ENCODE measurements around the gene CHPF2.

Gene CHPF2

GRCh38 chr7:151274396-151274795 lies 42.1 kb downstream of the CHPF2 start:
- 92% methylated on average over 9 of the region's 9 CpGs for WGBS
- Histone ChIP-seq H3K36me3 (ENCODE audit: insufficient read depth, low read length) (no peaks in the 10 kb centered on the region), H3K27ac (ENCODE audit: low read depth, low read length) (no peak overlapping the region), H3K9me3 (ENCODE audit: insufficient read depth, low read depth, low read length) (no peaks in the 10 kb centered on the region), H3K27me3 (ENCODE audit: insufficient read depth, low read length) (peaks cover 33% of the 10 kb centered on the region), H3K4me1 (ENCODE audit: insufficient read depth, low read length) (0 out of 2 replicates have a peak, but pooled peaks cover 4% of the 10 kb centered on the region), H3K4me3 (ENCODE audit: low read length) (no peak overlapping the region), H3K9ac (ENCODE audit: low read depth, low read length) (no peak overlapping the region)

- Histone ChIP-seq H3K4me1 (ENCODE audit: insufficient read depth, low read length) (0 out of 2 replicates have a peak, but pooled peaks cover 4% of the 10 kb centered on the region), H3K9me3 (ENCODE audit: insufficient read depth, low read depth, low read length) (no peaks in the 10 kb centered on the region), H3K9ac (ENCODE audit: low read depth, low read length) (no peak overlapping the region), H3K36me3 (ENCODE audit: insufficient read depth, low read length) (no peaks in the 10 kb centered on the region), H3K27ac (ENCODE audit: low read depth, low read length) (no peak overlapping the region), H3K27me3 (ENCODE audit: insufficient read depth, low read length) (peaks cover 38% of the 10 kb centered on the region), H3K4me3 (ENCODE audit: low read length) (no peak overlapping the region)
- WGBS, result 83% methylated on average over 17 of the region's 17 CpGs
Measured at GRCh38 chr7:151274936-151275812, 42.9 kb downstream of the CHPF2 start.

GRCh38 chr7:151275813-151276577 lies 43.7 kb downstream of the CHPF2 start:
- peak overlapping the region; percentile 25; the same call in 1 of the 2 replicates for H3K4me3 ChIP-seq (ENCODE audit: low read length)
- H3K9ac ChIP-seq (ENCODE audit: low read depth, low read length), result no peak overlapping the region
- no peak overlapping the region for H3K27ac ChIP-seq (ENCODE audit: low read depth, low read length)
- H3K4me1 ChIP-seq (ENCODE audit: insufficient read depth, low read length), result 0 out of 2 replicates have a peak, but pooled peaks cover 4% of the 10 kb centered on the region
- H3K27me3 ChIP-seq (ENCODE audit: insufficient read depth, low read length), result peaks cover 38% of the 10 kb centered on the region
- H3K9me3 ChIP-seq (ENCODE audit: insufficient read depth, low read depth, low read length), result no peaks in the 10 kb centered on the region
- 24% methylated on average over 10 of the region's 10 CpGs for WGBS
- no peaks in the 10 kb centered on the region for H3K36me3 ChIP-seq (ENCODE audit: insufficient read depth, low read length)

GRCh38 chr7:151276666-151277590 lies 44.6 kb downstream of the CHPF2 start:
- H3K27me3 ChIP-seq (ENCODE audit: insufficient read depth, low read length), result peaks cover 38% of the 10 kb centered on the region
- 12% methylated on average over 63 of the region's 63 CpGs for WGBS
- H3K9me3 ChIP-seq (ENCODE audit: insufficient read depth, low read depth, low read length), result no peaks in the 10 kb centered on the region
- 0 out of 2 replicates have a peak overlapping the region, but pooled peaks have one; percentile 33 for H3K9ac ChIP-seq (ENCODE audit: low read depth, low read length)
- H3K27ac ChIP-seq (ENCODE audit: low read depth, low read length), result no peak overlapping the region
- 0 out of 2 replicates have a peak, but pooled peaks cover 4% of the 10 kb centered on the region for H3K4me1 ChIP-seq (ENCODE audit: insufficient read depth, low read length)
- H3K36me3 ChIP-seq (ENCODE audit: insufficient read depth, low read length), result no peaks in the 10 kb centered on the region
- peak overlapping the region; percentile 47 for H3K4me3 ChIP-seq (ENCODE audit: low read length)

GRCh38 chr7:151277631-151278030 lies 45.3 kb downstream of the CHPF2 start:
- H3K36me3 ChIP-seq (ENCODE audit: insufficient read depth, low read length), result no peaks in the 10 kb centered on the region
- H3K9ac ChIP-seq (ENCODE audit: low read depth, low read length), result no peak overlapping the region
- no peaks in the 10 kb centered on the region for H3K9me3 ChIP-seq (ENCODE audit: insufficient read depth, low read depth, low read length)
- no peak overlapping the region for H3K4me3 ChIP-seq (ENCODE audit: low read length)
- H3K27me3 ChIP-seq (ENCODE audit: insufficient read depth, low read length), result peaks cover 38% of the 10 kb centered on the region
- 78% methylated on average over 8 of the region's 8 CpGs for WGBS
- H3K4me1 ChIP-seq (ENCODE audit: insufficient read depth, low read length), result 0 out of 2 replicates have a peak, but pooled peaks cover 4% of the 10 kb centered on the region
- H3K27ac ChIP-seq (ENCODE audit: low read depth, low read length), result no peak overlapping the region

- 89% methylated on average over 12 of the region's 12 CpGs for WGBS
- peaks cover 38% of the 10 kb centered on the region for H3K27me3 ChIP-seq (ENCODE audit: insufficient read depth, low read length)
- H3K27ac ChIP-seq (ENCODE audit: low read depth, low read length), result no peak overlapping the region
- no peak overlapping the region for H3K4me3 ChIP-seq (ENCODE audit: low read length)
- no peaks in the 10 kb centered on the region for H3K9me3 ChIP-seq (ENCODE audit: insufficient read depth, low read depth, low read length)
- 0 out of 2 replicates have a peak, but pooled peaks cover 4% of the 10 kb centered on the region for H3K4me1 ChIP-seq (ENCODE audit: insufficient read depth, low read length)
- H3K9ac ChIP-seq (ENCODE audit: low read depth, low read length), result no peak overlapping the region
- H3K36me3 ChIP-seq (ENCODE audit: insufficient read depth, low read length), result no peaks in the 10 kb centered on the region
Measured at GRCh38 chr7:151278949-151279348, 46.7 kb downstream of the CHPF2 start.

- Histone ChIP-seq H3K27me3 (ENCODE audit: insufficient read depth, low read length) (peaks cover 33% of the 10 kb centered on the region), H3K4me3 (ENCODE audit: low read length) (no peak overlapping the region), H3K36me3 (ENCODE audit: insufficient read depth, low read length) (no peaks in the 10 kb centered on the region), H3K27ac (ENCODE audit: low read depth, low read length) (no peak overlapping the region), H3K9me3 (ENCODE audit: insufficient read depth, low read depth, low read length) (no peaks in the 10 kb centered on the region), H3K9ac (ENCODE audit: low read depth, low read length) (no peak overlapping the region), H3K4me1 (ENCODE audit: insufficient read depth, low read length) (0 out of 2 replicates have a peak, but pooled peaks cover 4% of the 10 kb centered on the region)
- 85% methylated on average over 5 of the region's 5 CpGs for WGBS
Measured at GRCh38 chr7:151279868-151280267, 47.6 kb downstream of the CHPF2 start.

GRCh38 chr7:151280388-151281019 lies 48.2 kb downstream of the CHPF2 start:
- H3K9me3 ChIP-seq (ENCODE audit: insufficient read depth, low read depth, low read length), result no peaks in the 10 kb centered on the region
- WGBS, result 91% methylated on average over 9 of the region's 9 CpGs
- no peak overlapping the region for H3K9ac ChIP-seq (ENCODE audit: low read depth, low read length)
- H3K27me3 ChIP-seq (ENCODE audit: insufficient read depth, low read length), result peaks cover 28% of the 10 kb centered on the region
- H3K27ac ChIP-seq (ENCODE audit: low read depth, low read length), result no peak overlapping the region
- no peaks in the 10 kb centered on the region for H3K36me3 ChIP-seq (ENCODE audit: insufficient read depth, low read length)
- H3K4me1 ChIP-seq (ENCODE audit: insufficient read depth, low read length), result 0 out of 2 replicates have a peak, but pooled peaks cover 4% of the 10 kb centered on the region
- H3K4me3 ChIP-seq (ENCODE audit: low read length), result no peak overlapping the region

GRCh38 chr7:151281686-151282085 lies 49.4 kb downstream of the CHPF2 start:
- Histone ChIP-seq H3K4me1 (ENCODE audit: insufficient read depth, low read length) (0 out of 2 replicates have a peak, but pooled peaks cover 4% of the 10 kb centered on the region), H3K27ac (ENCODE audit: low read depth, low read length) (no peak overlapping the region), H3K9ac (ENCODE audit: low read depth, low read length) (no peak overlapping the region), H3K27me3 (ENCODE audit: insufficient read depth, low read length) (peaks cover 17% of the 10 kb centered on the region), H3K36me3 (ENCODE audit: insufficient read depth, low read length) (no peaks in the 10 kb centered on the region), H3K9me3 (ENCODE audit: insufficient read depth, low read depth, low read length) (no peaks in the 10 kb centered on the region), H3K4me3 (ENCODE audit: low read length) (no peak overlapping the region)
- WGBS, result 63% methylated on average over 6 of the region's 6 CpGs

- no peaks in the 10 kb centered on the region for H3K9me3 ChIP-seq (ENCODE audit: insufficient read depth, low read depth, low read length)
- H3K9ac ChIP-seq (ENCODE audit: low read depth, low read length), result no peak overlapping the region
- H3K27me3 ChIP-seq (ENCODE audit: insufficient read depth, low read length), result peaks cover 16% of the 10 kb centered on the region
- no peak overlapping the region for H3K4me3 ChIP-seq (ENCODE audit: low read length)
- WGBS, result 81% methylated on average over 8 of the region's 8 CpGs
- no peak overlapping the region for H3K27ac ChIP-seq (ENCODE audit: low read depth, low read length)
- no peaks in the 10 kb centered on the region for H3K36me3 ChIP-seq (ENCODE audit: insufficient read depth, low read length)
- 0 out of 2 replicates have a peak, but pooled peaks cover 4% of the 10 kb centered on the region for H3K4me1 ChIP-seq (ENCODE audit: insufficient read depth, low read length)
Measured at GRCh38 chr7:151282111-151282510, 49.8 kb downstream of the CHPF2 start.
